NB4 (cell line): Measurements from ENCODE around the gene NHS.

Experiments
- DNase-seq: peaks from one replicate; pipeline ENCODE4 v3.0.0; 2010; ENCODE audit warnings: low read depth
- H3K4me3 ChIP-seq: one replicate; pipeline ENCODE4 v1.5.1; 2011; ENCODE audit warnings: mild to moderate bottlenecking, low read depth, low read length, moderate library complexity
- MYC ChIP-seq: IDR thresholded peaks from 2 replicates; pipeline ENCODE4 v1.6.1; 2011; ENCODE audit warnings: low read depth, low read length
- POLR2A ChIP-seq: IDR thresholded peaks from 2 replicates; pipeline ENCODE4 v1.6.1; 2011; ENCODE audit warnings: mild to moderate bottlenecking; ENCODE audit not compliant: insufficient read length; ENCODE audit errors: extremely low read depth
- TF ChIP-seq, protein P1 (sequence below): IDR thresholded peaks from 2 replicates; pipeline ENCODE4 v1.6.1; 2011; ENCODE audit warnings: low read depth, low read length
- TF ChIP-seq, protein P2 (sequence below): IDR thresholded peaks from one replicate; pipeline ENCODE4 v1.5.1; 2012; ENCODE audit warnings: low read depth, low read length

Gene NHS

DNA sequence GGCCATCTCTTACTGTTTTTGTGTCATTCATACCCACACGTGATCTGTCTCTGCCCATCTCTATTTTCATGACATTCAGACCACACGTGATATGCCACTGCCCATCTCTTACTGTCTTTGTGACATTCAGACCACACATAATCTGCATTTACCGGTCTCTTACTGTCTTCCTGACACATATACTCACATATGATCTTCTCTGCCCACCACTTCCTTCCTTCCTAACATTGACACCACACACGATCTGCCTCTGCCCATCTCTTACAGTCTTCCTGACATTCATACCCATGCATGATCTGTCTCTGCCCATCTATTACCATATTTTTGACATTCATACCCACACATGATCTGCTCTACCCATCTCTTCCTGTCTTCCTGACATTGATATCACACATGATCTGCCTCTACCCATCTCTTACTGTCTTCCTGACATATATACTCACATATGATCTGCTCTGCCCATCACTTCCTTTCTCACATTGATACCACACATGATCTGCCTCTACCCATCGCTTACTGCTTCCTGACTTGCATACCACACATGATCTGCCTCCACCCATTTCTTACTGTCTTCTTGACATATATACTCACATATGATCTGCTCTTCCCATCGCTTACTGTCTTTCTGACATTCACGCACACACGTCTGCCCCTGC, 398.3 kb downstream of the NHS start:
- TF ChIP-seq POLR2A (no peak), MYC (no peak)
- TF ChIP-seq, protein P1, sequence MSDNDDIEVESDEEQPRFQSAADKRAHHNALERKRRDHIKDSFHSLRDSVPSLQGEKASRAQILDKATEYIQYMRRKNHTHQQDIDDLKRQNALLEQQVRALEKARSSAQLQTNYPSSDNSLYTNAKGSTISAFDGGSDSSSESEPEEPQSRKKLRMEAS, result no peak
- TF ChIP-seq, protein P2, sequence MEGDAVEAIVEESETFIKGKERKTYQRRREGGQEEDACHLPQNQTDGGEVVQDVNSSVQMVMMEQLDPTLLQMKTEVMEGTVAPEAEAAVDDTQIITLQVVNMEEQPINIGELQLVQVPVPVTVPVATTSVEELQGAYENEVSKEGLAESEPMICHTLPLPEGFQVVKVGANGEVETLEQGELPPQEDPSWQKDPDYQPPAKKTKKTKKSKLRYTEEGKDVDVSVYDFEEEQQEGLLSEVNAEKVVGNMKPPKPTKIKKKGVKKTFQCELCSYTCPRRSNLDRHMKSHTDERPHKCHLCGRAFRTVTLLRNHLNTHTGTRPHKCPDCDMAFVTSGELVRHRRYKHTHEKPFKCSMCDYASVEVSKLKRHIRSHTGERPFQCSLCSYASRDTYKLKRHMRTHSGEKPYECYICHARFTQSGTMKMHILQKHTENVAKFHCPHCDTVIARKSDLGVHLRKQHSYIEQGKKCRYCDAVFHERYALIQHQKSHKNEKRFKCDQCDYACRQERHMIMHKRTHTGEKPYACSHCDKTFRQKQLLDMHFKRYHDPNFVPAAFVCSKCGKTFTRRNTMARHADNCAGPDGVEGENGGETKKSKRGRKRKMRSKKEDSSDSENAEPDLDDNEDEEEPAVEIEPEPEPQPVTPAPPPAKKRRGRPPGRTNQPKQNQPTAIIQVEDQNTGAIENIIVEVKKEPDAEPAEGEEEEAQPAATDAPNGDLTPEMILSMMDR, result no peak
- H3K4me3 ChIP-seq, result no peak overlapping the region
- DNase-seq, result no peak

DNA sequence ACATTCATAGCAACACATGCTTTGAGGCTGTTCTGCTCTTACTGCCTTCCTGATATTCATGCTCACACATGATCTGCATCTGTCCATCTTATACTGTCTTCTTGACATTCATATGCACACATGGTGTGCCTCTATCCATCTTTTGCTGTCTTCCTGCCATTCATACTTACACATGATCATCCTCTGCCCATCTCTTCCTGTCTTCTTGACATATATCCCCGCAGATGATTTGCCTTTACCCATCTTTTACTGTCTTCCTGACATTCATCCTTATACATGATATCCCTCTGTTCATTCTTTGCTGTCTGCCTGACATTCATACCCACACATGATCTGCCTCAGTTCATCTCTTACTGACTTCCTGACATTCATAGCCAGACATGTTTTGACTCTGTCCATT, 399.1 kb downstream of the NHS start:
- DNase-seq, result no peak
- H3K4me3 ChIP-seq, result no peak overlapping the region
- no peak for TF ChIP-seq POLR2A
- TF ChIP-seq, protein P2, result no peak
- TF ChIP-seq, protein P1, result no peak
- no peak for TF ChIP-seq MYC

DNA sequence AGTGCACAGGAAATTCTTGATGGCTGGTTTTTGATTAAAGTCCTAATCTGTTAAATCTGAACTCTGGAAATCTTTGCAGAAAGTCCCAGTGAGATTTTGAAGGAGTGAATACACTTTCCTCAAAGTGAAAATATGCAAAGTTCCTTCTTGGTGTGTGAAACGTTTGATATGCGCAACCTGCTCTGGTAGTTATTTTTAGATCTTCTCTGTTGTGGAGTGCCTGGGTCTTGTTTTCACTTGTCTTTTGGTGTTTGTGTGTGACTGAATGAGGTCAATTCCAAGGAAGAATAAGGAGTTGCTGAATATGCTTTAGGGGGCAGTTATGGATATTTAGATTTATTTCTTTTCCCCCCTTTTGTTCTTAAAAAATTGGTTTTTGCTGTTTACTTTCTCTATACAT, 404.0 kb downstream of the NHS start:
- TF ChIP-seq, protein P2, result no peak
- TF ChIP-seq, protein P1, result no peak
- TF ChIP-seq MYC, result no peak
- H3K4me3 ChIP-seq, result no peak overlapping the region
- DNase-seq, result no peak

DNA sequence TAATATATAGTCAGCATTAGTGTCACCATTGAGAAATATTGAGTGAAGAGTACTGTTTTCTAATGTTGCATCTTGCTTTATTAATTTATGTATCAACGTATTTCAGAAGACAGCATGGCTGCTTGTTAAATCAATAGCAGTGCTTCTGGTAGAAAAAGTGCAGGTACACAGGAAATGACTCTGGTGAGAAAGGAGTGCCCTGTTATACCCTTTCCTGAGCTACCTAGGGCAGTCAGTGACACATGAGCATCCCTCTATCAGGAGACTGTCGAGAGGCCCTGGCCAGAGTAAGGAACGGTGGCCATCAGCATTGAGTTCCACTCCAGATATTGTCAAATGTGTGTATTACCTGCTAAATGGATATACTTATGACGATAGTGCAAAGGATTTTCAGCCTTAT, 404.4 kb downstream of the NHS start:
- DNase-seq, result no peak
- no peak overlapping the region for H3K4me3 ChIP-seq

More for the DNA sequence above, 404.4 kb downstream of the NHS start:
- TF ChIP-seq MYC, result no peak
- TF ChIP-seq, protein P1, result no peak
- TF ChIP-seq POLR2A, result no peak
- TF ChIP-seq, protein P2, result no peak
